D721Med (cell line): Measurements from ENCODE around the gene OR2A25.

Experiments
- DNase-seq: peaks from one replicate; pipeline ENCODE4 v3.0.0; 2011; ENCODE audit warnings: low spot score; ENCODE audit not compliant: insufficient read length
- FAIRE-seq: peaks from 2 replicates; lab custom pipeline; 2011; peaks lifted over from hg19 to GRCh38; lab: Jason Lieb, UNC
- TF ChIP-seq, protein P1 (sequence below): IDR thresholded peaks from 2 replicates; pipeline ENCODE4 v1.5.1; 2012; ENCODE audit warnings: mild to moderate bottlenecking, control low read depth; ENCODE audit not compliant: insufficient read depth; ENCODE audit errors: missing control alignments

The OR2A25 gene

DNA sequence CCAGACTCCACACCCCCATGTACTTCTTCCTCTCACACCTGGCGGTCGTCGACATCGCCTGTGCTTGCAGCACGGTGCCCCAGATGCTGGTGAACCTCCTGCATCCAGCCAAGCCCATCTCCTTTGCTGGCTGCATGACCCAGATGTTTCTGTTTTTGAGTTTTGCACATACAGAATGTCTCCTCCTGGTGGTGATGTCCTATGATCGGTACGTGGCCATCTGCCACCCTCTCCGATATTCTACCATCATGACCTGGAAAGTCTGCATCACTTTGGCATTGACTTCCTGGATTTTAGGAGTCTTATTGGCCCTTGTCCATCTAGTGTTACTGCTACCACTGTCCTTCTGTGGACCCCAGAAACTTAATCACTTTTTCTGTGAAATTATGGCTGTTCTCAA, 4.8 kb downstream of the OR2A25 start:
- FAIRE-seq (no peak), DNase-seq (no peak)
- TF ChIP-seq, protein P1, sequence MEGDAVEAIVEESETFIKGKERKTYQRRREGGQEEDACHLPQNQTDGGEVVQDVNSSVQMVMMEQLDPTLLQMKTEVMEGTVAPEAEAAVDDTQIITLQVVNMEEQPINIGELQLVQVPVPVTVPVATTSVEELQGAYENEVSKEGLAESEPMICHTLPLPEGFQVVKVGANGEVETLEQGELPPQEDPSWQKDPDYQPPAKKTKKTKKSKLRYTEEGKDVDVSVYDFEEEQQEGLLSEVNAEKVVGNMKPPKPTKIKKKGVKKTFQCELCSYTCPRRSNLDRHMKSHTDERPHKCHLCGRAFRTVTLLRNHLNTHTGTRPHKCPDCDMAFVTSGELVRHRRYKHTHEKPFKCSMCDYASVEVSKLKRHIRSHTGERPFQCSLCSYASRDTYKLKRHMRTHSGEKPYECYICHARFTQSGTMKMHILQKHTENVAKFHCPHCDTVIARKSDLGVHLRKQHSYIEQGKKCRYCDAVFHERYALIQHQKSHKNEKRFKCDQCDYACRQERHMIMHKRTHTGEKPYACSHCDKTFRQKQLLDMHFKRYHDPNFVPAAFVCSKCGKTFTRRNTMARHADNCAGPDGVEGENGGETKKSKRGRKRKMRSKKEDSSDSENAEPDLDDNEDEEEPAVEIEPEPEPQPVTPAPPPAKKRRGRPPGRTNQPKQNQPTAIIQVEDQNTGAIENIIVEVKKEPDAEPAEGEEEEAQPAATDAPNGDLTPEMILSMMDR, result no peak

GRCh38 chr7:144085978-144086377, 16.4 kb downstream of the OR2A25 start, which contains the start of gene OR2A12:
Gene OR2A12 (plus strand): TSS chr7:144086278. CDS start chr7:144095108, 8,830 bp downstream.
- FAIRE-seq (no peak), DNase-seq (no peak)
- TF ChIP-seq, protein P1, result no peak

DNA sequence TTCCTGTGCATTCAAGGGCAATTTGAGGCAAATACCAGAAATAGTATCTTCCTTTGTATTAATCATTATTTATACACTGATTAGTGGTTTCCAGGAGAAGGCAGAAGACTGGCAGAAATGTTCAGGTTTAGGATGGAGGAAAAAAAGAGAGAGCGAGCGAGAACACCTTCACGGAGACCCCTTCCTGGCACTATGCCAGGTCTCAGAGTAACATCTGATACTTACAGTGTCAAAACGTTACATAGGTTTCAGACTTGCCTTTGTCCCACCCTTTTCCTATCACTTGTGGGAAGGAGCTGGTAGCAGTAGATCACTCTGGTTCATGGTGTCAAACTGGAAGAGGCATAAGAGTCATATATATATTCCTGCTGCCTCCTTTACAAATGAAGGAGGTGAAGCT, 17.1 kb downstream of the OR2A25 start:
- TF ChIP-seq, protein P1, result no peak
- DNase-seq (no peak), FAIRE-seq (no peak)

- FAIRE-seq, result no peak
- TF ChIP-seq, protein P1, result no peak
These were observed 17.6 kb downstream of the OR2A25 start for GRCh38 chr7:144087230-144087629.

DNA sequence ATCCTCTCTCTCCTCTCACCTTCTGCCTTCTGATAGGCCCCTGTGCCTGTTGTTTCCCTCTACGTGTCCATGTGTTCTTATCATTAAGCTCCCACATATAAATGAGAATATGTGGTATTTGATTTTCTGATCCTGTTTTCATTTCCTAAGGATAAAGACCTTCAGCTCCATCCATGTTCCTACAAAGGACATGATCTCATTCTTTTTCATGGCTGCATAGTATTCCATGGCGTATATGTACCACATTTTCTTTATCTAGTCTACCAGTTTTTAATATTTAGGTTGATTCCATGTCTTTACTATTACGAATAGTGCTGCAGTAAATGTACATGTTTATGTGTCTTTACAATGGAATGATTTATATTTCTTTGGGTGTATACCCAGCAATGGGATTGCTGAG, 21.1 kb downstream of the OR2A25 start:
- FAIRE-seq (no peak), DNase-seq (no peak)
- TF ChIP-seq, protein P1, result no peak

More at GRCh38 chr7:144087230-144087629, 17.6 kb downstream of the OR2A25 start:
- no peak for DNase-seq

GRCh38 chr7:144098776-144099175, 29.2 kb downstream of the OR2A25 start:
- TF ChIP-seq, protein P1, result no peak
- no peak for FAIRE-seq

DNA sequence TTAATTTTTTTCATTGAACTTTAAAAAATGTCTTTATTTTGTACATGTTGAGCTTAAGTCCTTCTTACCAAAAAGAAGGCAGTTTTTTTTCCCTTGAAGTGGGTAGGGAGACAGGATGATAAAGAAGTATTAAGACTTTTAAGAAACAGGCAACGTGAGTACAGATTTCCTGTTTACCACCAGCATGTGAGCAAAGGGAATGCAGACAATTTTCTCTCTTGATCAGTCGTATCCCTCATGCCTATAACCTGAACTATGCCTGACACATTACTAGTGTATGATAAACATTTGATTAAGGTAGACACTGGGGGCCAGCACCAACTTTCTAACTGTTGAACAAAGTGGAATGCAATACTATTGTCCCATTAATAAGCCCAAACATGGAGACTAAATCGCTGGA, 31.0 kb downstream of the OR2A25 start:
- no peak for DNase-seq

More at GRCh38 chr7:144098776-144099175, 29.2 kb downstream of the OR2A25 start:
- DNase-seq, result no peak

More for the DNA sequence above, 31.0 kb downstream of the OR2A25 start:
- TF ChIP-seq, protein P1, result no peak
- no peak for FAIRE-seq
